ENCODE measurements around the gene NAT14. TPM values are rescaled to one million over a fixed set of nuclear protein-coding genes. Genes with fewer than 3 reads are reported as not detected.
A peak's percentile ranks its signal among the peaks of the same experiment; 100 is the strongest.
"Not testable (repeated sequence)": the region's sequence is repeated elsewhere in the genome, so short reads cannot be mapped to it uniquely, and the experiment has no call there.

Gene NAT14
- total RNA-seq, 1 donor from 2014 or later = 14.2 TPM

DNA sequence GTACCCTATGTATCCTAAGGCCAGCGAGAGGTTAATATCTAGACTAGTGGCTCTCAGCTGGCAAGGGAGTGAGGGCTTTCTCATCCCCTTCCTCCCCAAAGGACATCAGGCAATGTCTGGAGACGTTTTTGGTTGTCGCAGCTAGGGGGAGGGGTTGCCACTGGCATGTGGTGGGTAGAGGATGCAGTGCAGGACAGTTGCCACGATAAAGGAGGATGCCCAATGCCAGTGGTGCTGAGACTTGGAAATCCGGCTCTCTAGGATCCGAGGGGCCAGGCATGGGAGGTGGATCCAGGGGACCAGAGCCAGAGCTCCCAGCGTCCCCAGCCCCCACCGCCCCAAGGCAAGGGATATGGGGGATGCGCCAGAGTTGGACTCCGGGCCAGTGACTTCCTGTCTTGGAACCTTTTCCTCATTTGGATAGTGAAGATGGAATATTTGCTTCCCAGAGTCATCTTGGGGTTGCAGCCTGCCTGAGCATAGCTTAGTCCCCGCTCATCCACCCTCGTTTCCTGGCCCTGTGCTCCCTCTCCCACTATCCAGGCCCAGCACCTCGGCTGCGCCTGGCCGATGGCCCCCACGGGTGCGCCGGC is 8.2 kb downstream of the NAT14 start:
- DNase-seq (ENCODE audit: extremely low spot score in 2 of 2) = no peak
- Histone ChIP-seq H3K4me1 (peaks cover 53% of the 10 kb centered on the region), H3K36me3 (no peaks in the 10 kb centered on the region), H3K4me3 (peak overlapping the region; percentile 48 to 54), H3K27me3 (no peaks in the 10 kb centered on the region), H3K27ac (peak overlapping the region; percentile 96), H3K9me3 (no peaks in the 10 kb centered on the region)
- TF ChIP-seq POLR2AphosphoS5 (IDR thresholded peaks at IDR 0.05; ENCODE audit: insufficient read depth in 1 of 2, low read depth in 1 of 2) (peak; percentile 13 to 51), POLR2A (IDR thresholded peaks at IDR 0.05) (peak in 1 of 2 donors; percentile 25)
- TF ChIP-seq, protein P1, sequence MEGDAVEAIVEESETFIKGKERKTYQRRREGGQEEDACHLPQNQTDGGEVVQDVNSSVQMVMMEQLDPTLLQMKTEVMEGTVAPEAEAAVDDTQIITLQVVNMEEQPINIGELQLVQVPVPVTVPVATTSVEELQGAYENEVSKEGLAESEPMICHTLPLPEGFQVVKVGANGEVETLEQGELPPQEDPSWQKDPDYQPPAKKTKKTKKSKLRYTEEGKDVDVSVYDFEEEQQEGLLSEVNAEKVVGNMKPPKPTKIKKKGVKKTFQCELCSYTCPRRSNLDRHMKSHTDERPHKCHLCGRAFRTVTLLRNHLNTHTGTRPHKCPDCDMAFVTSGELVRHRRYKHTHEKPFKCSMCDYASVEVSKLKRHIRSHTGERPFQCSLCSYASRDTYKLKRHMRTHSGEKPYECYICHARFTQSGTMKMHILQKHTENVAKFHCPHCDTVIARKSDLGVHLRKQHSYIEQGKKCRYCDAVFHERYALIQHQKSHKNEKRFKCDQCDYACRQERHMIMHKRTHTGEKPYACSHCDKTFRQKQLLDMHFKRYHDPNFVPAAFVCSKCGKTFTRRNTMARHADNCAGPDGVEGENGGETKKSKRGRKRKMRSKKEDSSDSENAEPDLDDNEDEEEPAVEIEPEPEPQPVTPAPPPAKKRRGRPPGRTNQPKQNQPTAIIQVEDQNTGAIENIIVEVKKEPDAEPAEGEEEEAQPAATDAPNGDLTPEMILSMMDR (IDR thresholded peaks at IDR 0.05) = no peak
- intact Hi-C loops (cut with DNase I) = no loop called here

DNA sequence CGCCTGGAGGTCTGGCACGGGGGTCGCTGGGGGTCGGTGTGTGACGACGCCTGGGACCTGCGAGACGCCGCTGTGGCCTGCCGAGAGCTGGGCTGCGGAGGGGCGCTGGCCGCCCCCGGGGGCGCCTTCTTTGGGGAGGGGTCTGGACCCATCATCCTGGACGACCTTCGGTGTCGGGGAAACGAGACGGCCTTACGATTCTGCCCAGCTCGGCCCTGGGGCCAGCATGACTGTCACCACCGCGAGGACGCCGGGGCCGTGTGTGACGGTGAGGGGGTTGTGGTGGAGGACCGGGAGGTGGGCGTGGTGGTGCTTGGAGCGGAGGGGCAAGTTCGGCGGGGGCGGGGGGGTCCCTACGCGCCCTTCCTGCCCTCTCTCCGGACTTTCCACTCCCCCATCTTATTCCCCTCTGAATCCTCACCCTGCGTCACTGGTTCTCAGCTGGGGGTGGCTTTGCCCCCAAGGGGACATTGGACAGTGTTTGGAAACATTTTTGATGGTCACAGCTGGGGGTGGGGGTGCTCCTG is 8.7 kb downstream of the NAT14 start:
- peaks cover 47% of the 10 kb centered on the region for H3K4me1 ChIP-seq
- no peaks in the 10 kb centered on the region for H3K9me3 ChIP-seq
- H3K27me3 ChIP-seq = no peaks in the 10 kb centered on the region
- TF ChIP-seq POLR2AphosphoS5 (IDR thresholded peaks at IDR 0.05; ENCODE audit: insufficient read depth in 1 of 2, low read depth in 1 of 2) (no peak), POLR2A (IDR thresholded peaks at IDR 0.05) (no peak)
- TF ChIP-seq, protein P1 (IDR thresholded peaks at IDR 0.05) = no peak
- DNase-seq (ENCODE audit: extremely low spot score in 2 of 2) = no peak
- no peaks in the 10 kb centered on the region for H3K36me3 ChIP-seq
- H3K4me3 ChIP-seq = peak overlapping the region; percentile 48 to 54
- H3K27ac ChIP-seq = peak overlapping the region; percentile 96
- intact Hi-C loops (cut with DNase I) = no loop called here

DNA sequence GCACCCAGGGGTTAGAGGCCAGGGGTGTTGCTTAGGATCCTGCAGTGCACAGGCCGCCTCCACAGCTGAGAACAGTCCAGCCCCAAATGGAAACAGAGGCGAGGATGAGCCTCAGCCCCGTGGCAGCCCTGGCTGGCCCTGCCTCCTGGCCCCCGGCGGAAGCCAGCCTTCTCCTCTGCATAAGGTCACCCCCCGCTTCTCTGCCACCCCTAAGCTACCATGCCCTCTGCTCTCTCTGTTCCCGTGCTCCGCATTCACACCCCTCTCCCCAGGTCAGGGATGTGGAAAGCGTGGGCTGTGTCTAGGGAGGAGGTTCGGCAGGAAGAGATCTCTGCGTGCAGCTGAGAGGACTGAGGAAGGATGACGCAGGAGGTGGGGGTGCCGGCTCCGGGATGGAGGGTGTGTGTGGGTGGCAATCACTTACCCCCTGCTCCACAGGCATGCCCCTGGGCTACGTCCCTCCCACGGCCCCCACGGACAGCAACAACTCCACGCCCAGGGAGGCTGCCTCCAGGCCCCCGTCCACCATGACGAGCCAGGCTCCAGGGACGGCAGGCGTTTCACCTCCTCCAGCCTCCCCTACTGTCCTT is 9.3 kb downstream of the NAT14 start:
- intact Hi-C loops (cut with DNase I) = no loop called here
- peaks cover 42% of the 10 kb centered on the region for H3K4me1 ChIP-seq
- peak overlapping the region; percentile 96 for H3K27ac ChIP-seq
- H3K4me3 ChIP-seq = peak overlapping the region; percentile 48 to 54
- DNase-seq (ENCODE audit: extremely low spot score in 2 of 2) = peak in 1 of 2 donors; percentile 91
- no peaks in the 10 kb centered on the region for H3K36me3 ChIP-seq
- no peaks in the 10 kb centered on the region for H3K9me3 ChIP-seq
- peak in 1 of 2 donors; percentile 89 for TF ChIP-seq POLR2AphosphoS5 (IDR thresholded peaks at IDR 0.05; ENCODE audit: insufficient read depth in 1 of 2, low read depth in 1 of 2)
- TF ChIP-seq POLR2A (IDR thresholded peaks at IDR 0.05) = peak in 1 of 2 donors; percentile 29
- TF ChIP-seq, protein P1 (IDR thresholded peaks at IDR 0.05) = no peak
- no peaks in the 10 kb centered on the region for H3K27me3 ChIP-seq

DNA sequence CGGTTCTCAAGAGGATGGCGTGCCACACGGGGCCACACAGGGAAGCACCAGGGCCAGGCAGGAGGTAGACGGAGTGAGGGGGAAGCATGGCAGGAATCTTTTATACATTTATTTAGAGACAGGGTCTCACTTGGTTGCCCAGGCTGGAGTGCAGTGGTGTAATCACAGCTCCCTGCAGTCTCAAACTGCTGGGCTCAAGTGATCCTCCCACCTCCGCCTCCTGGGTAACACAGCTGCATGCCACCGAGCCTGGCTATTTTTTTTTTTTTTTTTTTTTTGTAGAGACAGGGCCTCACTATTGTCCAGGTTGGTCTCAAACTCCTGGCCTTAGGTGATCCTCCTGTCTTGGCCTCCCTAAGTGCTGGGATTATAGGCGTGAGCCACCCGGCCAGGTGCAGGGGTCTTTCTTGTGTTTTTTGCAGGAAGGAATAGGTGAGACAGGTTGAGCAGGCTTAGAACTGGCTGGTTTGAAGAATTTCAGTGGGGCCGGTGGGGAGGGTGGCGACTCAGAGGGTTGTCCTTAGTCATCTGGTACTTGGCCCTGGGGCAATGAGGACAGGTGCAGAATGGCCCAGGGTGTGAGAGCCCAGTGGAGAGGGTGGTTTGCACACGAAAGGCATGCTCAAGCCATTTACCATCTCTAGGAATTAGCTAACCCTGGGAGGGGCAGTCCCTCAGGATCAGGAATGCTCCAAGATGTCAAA is 10.8 kb downstream of the NAT14 start:
- no peak overlapping the region for H3K4me3 ChIP-seq
- TF ChIP-seq POLR2AphosphoS5 (IDR thresholded peaks at IDR 0.05; ENCODE audit: insufficient read depth in 1 of 2, low read depth in 1 of 2) = no peak
- no peak for TF ChIP-seq POLR2A (IDR thresholded peaks at IDR 0.05)
- TF ChIP-seq, protein P1 (IDR thresholded peaks at IDR 0.05) = no peak
- peak overlapping the region; percentile 96 for H3K27ac ChIP-seq
- H3K36me3 ChIP-seq = peaks cover 0 to 9% of the 10 kb centered on the region in 2 donors
- H3K4me1 ChIP-seq = peaks cover 33% of the 10 kb centered on the region
- intact Hi-C loops (cut with DNase I) = no loop called here
- H3K9me3 ChIP-seq = no peaks in the 10 kb centered on the region
- no peaks in the 10 kb centered on the region for H3K27me3 ChIP-seq
- DNase-seq (ENCODE audit: extremely low spot score in 2 of 2) = no peak

DNA sequence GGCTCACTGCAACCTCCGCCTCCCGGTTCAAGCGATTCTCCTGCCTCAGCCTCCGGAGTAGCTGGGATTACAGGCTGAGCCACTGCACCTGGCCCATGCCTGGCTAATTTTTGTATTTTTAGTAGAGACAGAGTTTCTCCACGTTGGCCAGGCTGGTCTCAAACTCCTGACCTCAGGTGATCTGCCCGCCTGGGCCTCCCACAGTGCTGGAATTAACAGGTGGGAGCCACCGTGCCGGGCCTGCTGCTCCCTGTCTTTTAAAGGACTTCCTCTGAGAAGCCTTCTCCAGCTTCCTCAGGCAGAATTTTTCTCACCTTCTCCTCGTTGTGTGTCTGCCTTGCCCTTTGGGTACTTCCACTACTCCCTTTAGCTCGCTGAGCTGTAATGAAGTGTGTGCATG is 11.8 kb downstream of the NAT14 start:
- peaks cover 25% of the 10 kb centered on the region for H3K4me1 ChIP-seq
- intact Hi-C loops (cut with DNase I); H3K27me3 ChIP-seq; H3K4me3 ChIP-seq; H3K9me3 ChIP-seq; DNase-seq (ENCODE audit: extremely low spot score in 2 of 2); H3K27ac ChIP-seq; H3K36me3 ChIP-seq: not testable (repeated sequence)
